ENCODE data around the gene CENPA.

Gene CENPA

DNA sequence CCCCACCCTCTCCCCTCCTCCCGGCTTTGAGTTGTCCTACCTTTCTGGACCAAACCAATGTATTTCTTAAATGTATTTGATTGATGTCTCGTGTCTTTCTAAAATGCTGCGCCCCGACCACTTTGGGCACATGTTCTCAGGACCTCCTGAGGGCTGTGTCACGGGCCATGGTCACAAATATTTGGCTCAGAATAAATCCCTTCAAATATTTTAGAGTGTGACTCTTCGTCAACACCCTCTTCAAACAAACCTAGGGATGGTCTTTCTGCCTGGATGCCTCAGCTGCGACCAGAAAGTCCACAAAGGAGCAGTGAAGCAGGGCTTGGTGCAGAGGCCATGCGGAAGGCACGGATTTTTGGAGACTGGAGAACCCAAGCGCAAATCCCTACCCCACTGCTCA, 22.8 kb upstream of the CENPA start:
- Histone ChIP-seq H3K27ac (no peak overlapping the region), H3K4me3 (no peak overlapping the region)
- TF ChIP-seq, protein P1, sequence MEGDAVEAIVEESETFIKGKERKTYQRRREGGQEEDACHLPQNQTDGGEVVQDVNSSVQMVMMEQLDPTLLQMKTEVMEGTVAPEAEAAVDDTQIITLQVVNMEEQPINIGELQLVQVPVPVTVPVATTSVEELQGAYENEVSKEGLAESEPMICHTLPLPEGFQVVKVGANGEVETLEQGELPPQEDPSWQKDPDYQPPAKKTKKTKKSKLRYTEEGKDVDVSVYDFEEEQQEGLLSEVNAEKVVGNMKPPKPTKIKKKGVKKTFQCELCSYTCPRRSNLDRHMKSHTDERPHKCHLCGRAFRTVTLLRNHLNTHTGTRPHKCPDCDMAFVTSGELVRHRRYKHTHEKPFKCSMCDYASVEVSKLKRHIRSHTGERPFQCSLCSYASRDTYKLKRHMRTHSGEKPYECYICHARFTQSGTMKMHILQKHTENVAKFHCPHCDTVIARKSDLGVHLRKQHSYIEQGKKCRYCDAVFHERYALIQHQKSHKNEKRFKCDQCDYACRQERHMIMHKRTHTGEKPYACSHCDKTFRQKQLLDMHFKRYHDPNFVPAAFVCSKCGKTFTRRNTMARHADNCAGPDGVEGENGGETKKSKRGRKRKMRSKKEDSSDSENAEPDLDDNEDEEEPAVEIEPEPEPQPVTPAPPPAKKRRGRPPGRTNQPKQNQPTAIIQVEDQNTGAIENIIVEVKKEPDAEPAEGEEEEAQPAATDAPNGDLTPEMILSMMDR (IDR thresholded peaks at IDR 0.05) = no peak
- DNase-seq (ENCODE audit: low spot score) = no peak

DNA sequence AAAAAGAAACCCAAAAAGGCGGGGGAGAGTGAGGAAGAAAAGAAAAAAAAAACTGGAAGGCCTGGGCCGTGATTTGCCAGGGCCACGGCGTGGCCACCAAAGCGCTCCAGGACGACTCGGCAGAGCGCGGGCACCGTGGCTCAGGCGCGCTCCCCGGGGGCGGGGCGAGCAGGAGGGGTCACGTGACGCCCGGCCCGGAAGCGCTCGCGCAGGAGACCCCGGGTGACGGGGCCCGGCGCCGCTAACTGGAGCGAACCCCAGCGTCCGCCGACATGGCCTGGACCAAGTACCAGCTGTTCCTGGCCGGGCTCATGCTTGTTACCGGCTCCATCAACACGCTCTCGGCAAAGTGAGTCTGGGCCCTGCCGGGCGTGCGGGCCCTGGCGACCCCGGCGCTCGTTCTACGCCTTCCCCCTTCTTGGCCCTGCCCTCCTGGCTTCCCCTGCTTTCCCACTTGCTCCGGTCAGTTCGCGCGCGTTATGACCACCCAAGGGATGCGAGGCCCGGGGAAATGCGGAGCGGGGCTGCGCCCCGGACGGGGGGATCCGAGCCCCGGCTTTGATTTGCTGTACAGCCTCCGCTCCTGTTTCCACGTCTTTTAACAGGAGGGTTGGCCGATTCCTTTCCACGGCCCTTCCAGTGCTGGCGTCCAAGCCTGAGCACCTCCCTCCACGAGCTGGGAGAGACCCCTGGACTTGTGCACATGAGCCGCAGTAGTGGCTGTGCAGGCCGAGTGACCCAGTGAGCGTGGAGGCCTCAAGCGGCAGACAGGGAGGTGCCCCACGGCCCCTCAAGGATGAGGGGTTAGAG, 21.6 kb upstream of the CENPA start, which contains the start of gene SLC35F6:
Gene SLC35F6, plus strand, starts transcription at position 207 of the 810 bp plus-strand sequence. Its CDS starts 66 bp downstream, at position 273.
- TF ChIP-seq, protein P1 (IDR thresholded peaks at IDR 0.05) = no peak
- Histone ChIP-seq H3K27ac (peak within 1 kb of the TSS; percentile 95 to 98), H3K4me3 (peak within 1 kb of the TSS; percentile 95)
- peak; percentile 87 for DNase-seq (ENCODE audit: low spot score)

DNA sequence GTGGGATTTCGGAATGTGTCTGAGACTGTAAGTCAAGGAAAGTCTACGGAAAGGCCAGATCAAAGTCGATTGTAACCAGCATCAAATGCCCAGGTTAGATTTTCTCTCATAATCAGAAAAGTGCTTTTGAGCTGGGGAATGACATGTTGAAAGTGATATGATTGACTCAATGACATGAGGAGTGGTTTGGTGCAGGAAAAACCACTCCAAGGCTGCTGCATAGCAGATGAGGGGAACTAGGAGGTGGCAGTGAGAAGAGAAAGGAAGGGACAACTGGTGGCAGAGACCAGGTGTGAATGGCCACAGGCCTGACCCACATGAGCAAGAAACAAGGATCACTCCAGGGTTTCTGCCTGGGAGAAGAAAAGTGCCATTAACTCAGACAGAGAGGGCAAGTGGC, 20.9 kb upstream of the CENPA start:
- TF ChIP-seq, protein P1 (IDR thresholded peaks at IDR 0.05) = no peak
- no peak for DNase-seq (ENCODE audit: low spot score)
- H3K4me3 ChIP-seq = peak overlapping the region; percentile 95
- peak overlapping the region; percentile 95 to 98 for H3K27ac ChIP-seq

DNA sequence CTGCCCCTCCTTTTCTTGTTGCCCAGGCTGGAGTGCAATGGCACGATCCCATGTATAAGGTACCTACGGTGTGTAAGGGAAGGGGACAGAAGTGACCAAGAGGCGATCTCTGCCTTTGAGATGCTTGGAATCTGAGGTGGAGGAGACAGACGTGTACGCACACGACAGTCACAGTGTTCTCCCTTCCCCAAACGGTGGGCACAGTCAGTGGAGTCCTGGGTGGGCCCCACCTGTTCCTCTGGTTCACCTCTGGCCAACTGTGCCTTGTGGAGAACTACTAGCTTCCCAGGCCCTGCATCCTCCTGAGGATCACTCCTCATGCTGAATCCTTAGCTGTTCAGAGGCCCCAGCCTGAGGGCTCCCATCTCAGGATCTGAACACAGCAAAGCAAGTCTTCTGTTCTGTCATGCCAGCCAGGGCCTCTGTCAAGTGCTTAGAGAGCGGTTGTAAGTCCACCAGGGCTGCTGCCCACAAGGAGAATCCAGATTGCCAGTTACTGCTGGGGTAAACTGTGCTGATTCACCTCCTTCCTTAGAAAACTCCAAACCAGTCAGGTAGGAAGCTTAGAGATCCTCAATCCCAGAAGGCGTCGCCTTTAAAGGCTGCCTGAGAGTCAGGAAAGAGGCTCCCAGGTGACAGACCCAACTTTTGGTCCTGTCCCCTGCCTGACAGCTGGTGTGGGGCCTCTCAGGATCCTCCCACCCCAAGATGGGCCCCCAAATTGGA, 20.2 kb upstream of the CENPA start:
- TF ChIP-seq, protein P1 (IDR thresholded peaks at IDR 0.05) = no peak
- peak overlapping the region; percentile 95 for H3K4me3 ChIP-seq
- DNase-seq (ENCODE audit: low spot score) = no peak
- peak overlapping the region; percentile 95 to 98 for H3K27ac ChIP-seq

DNA sequence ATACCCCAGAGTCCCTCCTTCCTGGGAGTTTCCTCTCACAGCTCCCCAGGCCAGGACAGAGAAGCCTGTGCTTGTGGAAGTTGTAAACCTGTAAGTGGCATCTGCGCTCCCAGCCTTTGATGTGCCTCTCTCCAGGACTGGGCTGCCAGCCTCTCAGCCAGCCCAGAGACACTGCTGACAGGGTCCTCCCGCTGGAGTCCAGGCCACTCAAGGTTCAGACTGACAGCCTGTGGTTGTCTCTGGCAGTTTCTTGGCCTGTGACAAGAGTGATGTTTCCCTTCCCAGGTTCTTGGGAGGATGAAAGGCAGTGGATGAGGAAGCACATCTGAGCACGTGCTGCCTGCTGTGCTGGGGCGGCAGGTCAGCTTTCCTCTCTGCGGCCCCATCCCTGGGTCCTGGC, 18.7 kb upstream of the CENPA start:
- TF ChIP-seq, protein P1 (IDR thresholded peaks at IDR 0.05) = no peak
- H3K27ac ChIP-seq = peak overlapping the region in 1 of 2 donors; percentile 13
- no peak for DNase-seq (ENCODE audit: low spot score)
- H3K4me3 ChIP-seq = no peak overlapping the region

DNA sequence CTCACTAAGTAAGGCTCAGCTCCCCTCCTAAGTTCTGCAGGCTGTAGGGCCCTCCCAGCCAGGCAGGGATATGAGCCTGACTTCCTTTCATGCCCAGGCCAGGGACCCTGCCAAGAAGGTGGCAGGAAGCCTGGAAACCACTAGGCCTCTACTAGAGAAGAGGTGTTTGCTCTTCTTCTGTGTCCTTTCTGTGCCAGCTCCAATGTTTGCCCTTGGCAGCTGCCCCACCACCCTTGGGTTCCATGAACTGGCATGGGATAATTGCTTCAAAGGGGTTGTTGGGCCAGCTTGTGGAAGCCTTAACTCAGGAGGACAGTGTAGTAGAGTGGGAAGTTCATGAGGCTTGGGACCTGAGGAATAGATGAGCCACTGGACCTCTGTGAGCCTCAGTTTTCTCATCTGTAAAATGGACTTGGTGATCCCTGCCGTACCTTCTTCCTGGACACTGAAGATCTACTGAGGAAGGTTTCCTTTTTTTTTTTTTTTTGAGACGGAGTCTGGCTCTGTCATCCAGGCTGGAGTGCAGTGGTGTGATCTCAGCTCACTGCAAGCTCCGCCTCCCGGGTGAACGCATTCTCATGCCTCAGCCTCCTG, 17.9 kb upstream of the CENPA start:
- Histone ChIP-seq H3K27ac (peak overlapping the region; percentile 53 to 79), H3K4me3 (no peak overlapping the region)
- DNase-seq (ENCODE audit: low spot score) = no peak
- TF ChIP-seq, protein P1 (IDR thresholded peaks at IDR 0.05) = no peak
